ENCODE measurements around the gene BTD.
"Not testable (repeated sequence)": the region's sequence is repeated elsewhere in the genome, so short reads cannot be mapped to it uniquely, and the experiment has no call there.

The BTD gene

DNA sequence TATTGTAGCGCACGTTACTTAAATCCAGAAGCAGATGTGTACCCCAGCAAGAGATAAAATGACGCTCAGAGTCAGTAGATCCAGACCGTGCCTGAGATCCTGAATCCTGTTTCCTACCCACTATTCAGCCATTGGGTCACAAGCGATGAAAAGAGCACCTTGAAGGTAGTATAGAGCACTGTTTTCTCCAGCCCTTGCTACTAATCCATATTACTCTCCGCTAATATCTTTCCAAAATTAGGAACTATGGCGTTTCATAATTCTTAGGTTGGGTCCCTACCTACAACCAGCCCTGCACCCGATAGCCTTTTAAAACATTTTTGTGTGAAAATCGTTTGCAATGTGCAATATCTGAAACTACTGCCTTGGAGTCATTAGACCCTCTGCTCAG is 596 bp downstream of the BTD start:
- Histone ChIP-seq H3K27me3 (ENCODE audit: insufficient read depth, insufficient read length) (no peaks in the 10 kb centered on the region), H3K36me3 (ENCODE audit: insufficient read depth, insufficient read length, low read length) (peaks cover 31% of the 10 kb centered on the region), H3K4me3 (ENCODE audit: insufficient read length, low read depth) (peak overlapping the region; percentile 94), H3K4me1 (ENCODE audit: insufficient read depth, insufficient read length) (peaks cover 4% of the 10 kb centered on the region), H3K9me3 (ENCODE audit: insufficient read depth, low read length) (peaks cover 25% of the 10 kb centered on the region), H3K9ac (ENCODE audit: insufficient read length, low read depth) (peak overlapping the region; percentile 96)
- no peak for TF ChIP-seq SUZ12 (IDR thresholded peaks at IDR 0.05; ENCODE audit: extremely low read depth, insufficient read depth, insufficient read length)
- TF ChIP-seq ZNF274 (IDR thresholded peaks at IDR 0.05; ENCODE audit: low read depth, low read length): no peak
- no peak for TF ChIP-seq YY1 (IDR thresholded peaks at IDR 0.05; ENCODE audit: insufficient read depth, insufficient read length)
- DNase-seq (ENCODE audit: low read depth, low spot score): no peak

DNA sequence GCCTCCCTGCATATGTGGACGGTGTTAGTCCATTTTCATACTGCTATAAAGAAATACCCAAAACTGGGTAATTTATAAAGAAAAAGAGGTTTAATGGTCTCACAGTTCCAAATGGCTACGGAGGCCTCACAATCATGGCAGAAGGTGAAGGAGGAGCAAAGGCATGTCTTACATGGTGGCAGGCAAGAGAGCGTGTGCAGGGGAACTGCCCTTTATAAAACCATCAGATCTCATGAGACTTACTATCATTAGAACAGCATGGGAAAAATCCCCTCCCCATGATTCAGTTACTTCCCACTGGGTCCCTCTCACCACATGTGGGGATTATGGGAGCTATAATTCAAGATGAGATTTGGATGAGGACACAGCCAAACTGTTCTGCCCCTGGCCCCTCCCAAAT is 1.3 kb downstream of the BTD start:
- H3K4me3 ChIP-seq (ENCODE audit: insufficient read length, low read depth): peak overlapping the region; percentile 94
- not testable (repeated sequence) for H3K27me3 ChIP-seq (ENCODE audit: insufficient read depth, insufficient read length); H3K4me1 ChIP-seq (ENCODE audit: insufficient read depth, insufficient read length); DNase-seq (ENCODE audit: low read depth, low spot score)
- peaks cover 25% of the 10 kb centered on the region for H3K36me3 ChIP-seq (ENCODE audit: insufficient read depth, insufficient read length, low read length)
- peak overlapping the region; percentile 96 for H3K9ac ChIP-seq (ENCODE audit: insufficient read length, low read depth)
- peaks cover 25% of the 10 kb centered on the region for H3K9me3 ChIP-seq (ENCODE audit: insufficient read depth, low read length)

DNA sequence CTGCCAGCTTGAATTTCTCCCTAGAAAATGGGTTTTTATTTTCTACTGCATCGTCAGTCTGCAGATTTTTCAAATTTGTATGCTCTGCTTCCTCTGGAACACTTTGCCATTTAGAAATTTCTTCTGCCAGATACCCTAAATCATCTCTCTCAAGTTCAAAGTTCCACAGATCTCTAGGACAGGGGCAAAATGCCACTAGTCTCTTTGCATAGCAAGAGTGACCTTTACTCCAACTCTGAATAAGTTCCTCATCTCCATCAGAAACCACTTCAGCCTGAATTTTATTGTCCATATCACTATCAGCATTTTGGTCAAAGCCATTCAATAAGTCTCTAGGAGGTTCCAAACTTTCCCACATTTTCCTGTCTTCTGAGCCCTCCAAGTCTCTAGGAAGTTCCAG is 3.0 kb downstream of the BTD start:
- peaks cover 12% of the 10 kb centered on the region for H3K36me3 ChIP-seq (ENCODE audit: insufficient read depth, insufficient read length, low read length)
- not testable (repeated sequence) for H3K4me3 ChIP-seq (ENCODE audit: insufficient read length, low read depth)

DNA sequence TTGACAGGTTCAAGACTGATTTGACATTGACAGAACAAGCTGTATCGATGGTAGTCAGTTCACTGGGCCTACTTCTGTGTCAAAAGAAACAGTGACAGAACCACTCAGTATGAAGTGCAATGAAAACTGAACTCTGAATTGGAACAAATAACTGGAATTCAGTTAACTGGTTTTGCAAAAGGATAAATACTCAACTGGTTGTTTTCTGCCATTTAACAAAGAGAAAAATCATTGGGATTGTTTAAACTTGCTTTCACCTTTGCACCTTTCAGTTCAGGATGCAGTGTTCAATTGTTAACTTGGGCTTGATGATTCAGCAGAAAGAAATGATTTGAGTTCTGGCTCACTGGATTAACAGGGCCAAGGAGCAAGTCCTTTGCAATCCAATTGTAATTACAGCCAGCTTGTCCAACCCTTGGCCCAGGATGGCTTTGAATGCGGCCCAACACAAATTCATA is 4.9 kb downstream of the BTD start:
- DNase-seq (ENCODE audit: low read depth, low spot score): no peak
- Histone ChIP-seq H3K9ac (ENCODE audit: insufficient read length, low read depth) (no peak overlapping the region), H3K27me3 (ENCODE audit: insufficient read depth, insufficient read length) (no peaks in the 10 kb centered on the region), H3K36me3 (ENCODE audit: insufficient read depth, insufficient read length, low read length) (no peaks in the 10 kb centered on the region), H3K4me1 (ENCODE audit: insufficient read depth, insufficient read length) (no peaks in the 10 kb centered on the region), H3K9me3 (ENCODE audit: insufficient read depth, low read length) (peaks cover 25% of the 10 kb centered on the region), H3K4me3 (ENCODE audit: insufficient read length, low read depth) (no peak overlapping the region)
- TF ChIP-seq ZNF274 (IDR thresholded peaks at IDR 0.05; ENCODE audit: low read depth, low read length): no peak
- no peak for TF ChIP-seq SUZ12 (IDR thresholded peaks at IDR 0.05; ENCODE audit: extremely low read depth, insufficient read depth, insufficient read length)
- no peak for TF ChIP-seq YY1 (IDR thresholded peaks at IDR 0.05; ENCODE audit: insufficient read depth, insufficient read length)

More for the DNA sequence above, 3.0 kb downstream of the BTD start:
- DNase-seq (ENCODE audit: low read depth, low spot score); H3K4me1 ChIP-seq (ENCODE audit: insufficient read depth, insufficient read length); H3K9ac ChIP-seq (ENCODE audit: insufficient read length, low read depth); H3K27me3 ChIP-seq (ENCODE audit: insufficient read depth, insufficient read length): not testable (repeated sequence)
- H3K9me3 ChIP-seq (ENCODE audit: insufficient read depth, low read length): peaks cover 25% of the 10 kb centered on the region

DNA sequence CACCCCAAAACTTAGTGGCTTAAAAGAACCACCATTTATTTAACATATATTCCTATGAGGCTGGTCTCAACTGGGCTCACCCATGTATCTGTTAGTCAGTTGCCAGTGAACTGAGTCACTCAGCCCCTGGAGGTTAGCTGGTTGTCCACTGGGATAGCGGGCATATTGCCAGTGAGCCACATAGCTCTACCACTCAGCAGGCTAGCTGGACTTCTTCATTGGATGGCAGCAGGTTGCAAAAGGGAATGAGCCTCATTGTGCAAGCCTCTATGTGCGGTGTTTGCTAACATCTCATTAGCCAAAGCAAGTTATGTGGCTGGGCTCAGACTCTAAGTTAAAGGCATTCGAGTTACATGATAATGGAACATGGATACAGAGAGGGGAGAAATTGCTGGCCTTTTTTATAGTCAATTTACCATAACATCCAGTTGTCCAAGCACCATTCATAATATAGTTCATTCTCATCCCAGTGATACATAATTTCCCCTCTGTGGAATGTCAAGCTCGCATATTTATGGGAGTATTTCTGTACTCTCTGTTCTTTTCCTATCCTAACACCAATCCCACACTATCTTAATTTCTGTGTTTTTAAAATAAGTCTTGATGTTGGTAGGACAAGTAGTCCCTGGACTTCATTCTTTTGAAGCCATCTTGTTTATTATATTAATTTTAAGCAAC is 8.7 kb downstream of the BTD start:
- H3K36me3 ChIP-seq (ENCODE audit: insufficient read depth, insufficient read length, low read length): no peaks in the 10 kb centered on the region
- H3K4me3 ChIP-seq (ENCODE audit: insufficient read length, low read depth): no peak overlapping the region
- peaks cover 1% of the 10 kb centered on the region; the same call in 1 of the 2 replicates for H3K9me3 ChIP-seq (ENCODE audit: insufficient read depth, low read length)
- no peak for TF ChIP-seq YY1 (IDR thresholded peaks at IDR 0.05; ENCODE audit: insufficient read depth, insufficient read length)
- no peak for TF ChIP-seq ZNF274 (IDR thresholded peaks at IDR 0.05; ENCODE audit: low read depth, low read length)
- TF ChIP-seq SUZ12 (IDR thresholded peaks at IDR 0.05; ENCODE audit: extremely low read depth, insufficient read depth, insufficient read length): no peak
- no peaks in the 10 kb centered on the region for H3K27me3 ChIP-seq (ENCODE audit: insufficient read depth, insufficient read length)
- no peak overlapping the region for H3K9ac ChIP-seq (ENCODE audit: insufficient read length, low read depth)
- DNase-seq (ENCODE audit: low read depth, low spot score): no peak
- no peaks in the 10 kb centered on the region for H3K4me1 ChIP-seq (ENCODE audit: insufficient read depth, insufficient read length)

DNA sequence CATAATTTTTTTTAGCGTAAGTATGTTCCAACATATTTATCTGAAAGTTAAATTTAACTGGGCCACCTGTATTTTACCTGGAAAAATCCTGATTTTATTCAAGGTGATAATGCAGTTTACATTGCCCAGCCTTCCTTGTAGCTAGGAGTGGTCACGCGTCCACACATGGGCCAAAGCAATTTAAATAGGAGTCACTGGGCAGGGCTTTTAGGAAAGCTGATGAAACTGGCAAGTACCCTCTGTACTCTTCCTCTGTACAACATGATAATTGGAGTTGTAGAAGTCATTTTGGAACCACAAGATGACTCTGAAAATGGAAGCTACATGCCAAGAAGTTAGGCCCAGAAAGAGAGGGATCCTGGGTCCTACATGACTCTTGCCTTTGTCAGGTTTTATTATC is 9.5 kb downstream of the BTD start:
- TF ChIP-seq SUZ12 (IDR thresholded peaks at IDR 0.05; ENCODE audit: extremely low read depth, insufficient read depth, insufficient read length) (no peak), ZNF274 (IDR thresholded peaks at IDR 0.05; ENCODE audit: low read depth, low read length) (no peak), YY1 (IDR thresholded peaks at IDR 0.05; ENCODE audit: insufficient read depth, insufficient read length) (no peak)
- Histone ChIP-seq H3K36me3 (ENCODE audit: insufficient read depth, insufficient read length, low read length) (no peaks in the 10 kb centered on the region), H3K9ac (ENCODE audit: insufficient read length, low read depth) (no peak overlapping the region), H3K4me3 (ENCODE audit: insufficient read length, low read depth) (no peak overlapping the region), H3K27me3 (ENCODE audit: insufficient read depth, insufficient read length) (no peaks in the 10 kb centered on the region), H3K9me3 (ENCODE audit: insufficient read depth, low read length) (no peaks in the 10 kb centered on the region), H3K4me1 (ENCODE audit: insufficient read depth, insufficient read length) (no peaks in the 10 kb centered on the region)
- no peak for DNase-seq (ENCODE audit: low read depth, low spot score)

DNA sequence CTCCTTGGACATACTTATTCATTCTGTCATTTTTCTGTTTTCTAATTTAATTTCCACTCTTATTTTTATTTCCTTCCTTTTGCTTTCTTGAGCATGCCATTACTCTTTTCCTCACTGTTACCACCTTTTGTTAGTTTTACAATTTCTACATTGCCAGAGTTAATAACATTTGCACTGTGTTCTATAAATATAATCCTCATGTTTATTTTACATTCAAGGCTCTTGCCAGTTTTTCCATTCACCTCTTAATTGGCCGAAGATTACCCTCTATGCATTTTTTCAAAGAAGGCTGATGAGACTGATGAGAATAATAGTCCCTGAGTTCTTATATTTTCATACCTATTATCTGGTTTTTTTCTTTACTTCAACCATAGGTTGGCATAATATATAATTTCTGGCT is 10.5 kb downstream of the BTD start:
- Histone ChIP-seq H3K4me3 (ENCODE audit: insufficient read length, low read depth) (no peak overlapping the region), H3K9ac (ENCODE audit: insufficient read length, low read depth) (no peak overlapping the region)
- TF ChIP-seq SUZ12 (IDR thresholded peaks at IDR 0.05; ENCODE audit: extremely low read depth, insufficient read depth, insufficient read length) (no peak), YY1 (IDR thresholded peaks at IDR 0.05; ENCODE audit: insufficient read depth, insufficient read length) (no peak), ZNF274 (IDR thresholded peaks at IDR 0.05; ENCODE audit: low read depth, low read length) (no peak)

DNA sequence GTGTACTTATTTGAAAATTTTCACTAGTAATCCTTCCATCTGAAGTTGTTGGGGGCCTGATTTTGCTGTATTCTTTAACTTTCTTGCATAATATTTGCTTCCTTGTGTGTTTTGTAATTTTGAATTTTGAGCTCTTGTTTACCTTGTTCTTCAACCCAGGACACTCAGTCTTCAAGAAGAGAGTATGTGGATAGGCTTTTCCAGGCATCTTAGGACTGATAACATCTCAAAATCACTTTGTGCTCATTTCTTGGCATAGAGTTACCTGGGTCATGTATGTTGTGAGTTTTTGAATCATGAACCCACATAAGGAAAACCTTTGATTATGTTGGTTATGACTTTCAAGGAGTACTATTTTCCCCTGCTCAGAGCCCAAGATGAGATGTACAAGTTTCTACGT is 13.4 kb downstream of the BTD start:
- TF ChIP-seq YY1 (IDR thresholded peaks at IDR 0.05; ENCODE audit: insufficient read depth, insufficient read length) (no peak), ZNF274 (IDR thresholded peaks at IDR 0.05; ENCODE audit: low read depth, low read length) (no peak), SUZ12 (IDR thresholded peaks at IDR 0.05; ENCODE audit: extremely low read depth, insufficient read depth, insufficient read length) (no peak)
- no peaks in the 10 kb centered on the region for H3K4me1 ChIP-seq (ENCODE audit: insufficient read depth, insufficient read length)
- no peak overlapping the region for H3K9ac ChIP-seq (ENCODE audit: insufficient read length, low read depth)
- peaks cover 15% of the 10 kb centered on the region for H3K9me3 ChIP-seq (ENCODE audit: insufficient read depth, low read length)
- H3K36me3 ChIP-seq (ENCODE audit: insufficient read depth, insufficient read length, low read length): no peaks in the 10 kb centered on the region
- DNase-seq (ENCODE audit: low read depth, low spot score): no peak
- no peak overlapping the region for H3K4me3 ChIP-seq (ENCODE audit: insufficient read length, low read depth)
- H3K27me3 ChIP-seq (ENCODE audit: insufficient read depth, insufficient read length): no peaks in the 10 kb centered on the region

More for the DNA sequence above, 10.5 kb downstream of the BTD start:
- Histone ChIP-seq H3K27me3 (ENCODE audit: insufficient read depth, insufficient read length) (no peaks in the 10 kb centered on the region), H3K9me3 (ENCODE audit: insufficient read depth, low read length) (no peaks in the 10 kb centered on the region), H3K4me1 (ENCODE audit: insufficient read depth, insufficient read length) (no peaks in the 10 kb centered on the region), H3K36me3 (ENCODE audit: insufficient read depth, insufficient read length, low read length) (no peaks in the 10 kb centered on the region)
- no peak for DNase-seq (ENCODE audit: low read depth, low spot score)

All from NT2/D1 (cell line).